ENCODE results near the gene AP1M1.
"Not testable (repeated sequence)": the region's sequence is repeated elsewhere in the genome, so short reads cannot be mapped to it uniquely, and the experiment has no call there.

The AP1M1 gene

DNA sequence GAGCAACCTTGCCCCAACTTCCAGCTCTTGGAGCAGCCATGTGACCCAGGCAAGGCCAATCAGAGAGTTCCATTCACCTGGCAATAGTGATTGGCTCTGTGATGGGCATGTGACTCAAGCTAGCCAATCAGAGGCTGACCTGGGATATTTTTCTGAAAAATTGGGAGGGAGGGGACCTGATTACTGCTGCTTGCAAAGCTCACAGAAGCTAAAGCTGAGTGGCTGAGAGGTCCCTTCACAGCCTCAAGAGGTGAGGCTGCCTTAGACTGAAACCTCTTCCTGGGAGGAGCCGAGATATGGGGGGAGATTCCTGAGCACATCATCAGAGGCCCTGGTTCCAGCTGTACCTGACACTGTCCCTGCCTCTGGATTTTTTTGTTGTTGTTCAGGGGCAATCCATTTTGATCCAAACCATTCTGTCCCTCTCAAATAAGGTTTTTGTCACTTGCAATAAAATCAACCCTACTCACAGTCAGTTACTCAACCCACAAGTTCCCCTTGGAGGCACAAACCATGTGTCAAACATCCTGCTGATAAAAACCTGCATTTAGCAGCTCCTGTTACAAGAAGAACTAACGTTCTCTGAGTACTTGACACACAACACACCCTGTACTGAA lies 29.1 kb upstream of the AP1M1 start:
- DNase-seq (ENCODE audit: low spot score in 2 of 2) = no peak
- Mint-ChIP-seq H3K4me3 (no peak overlapping the region), H3K4me1 (peaks cover 29% of the 10 kb centered on the region), H3K36me3 (no peaks in the 10 kb centered on the region), H3K27ac (peak overlapping the region; percentile 78), H3K9me3 (no peaks in the 10 kb centered on the region)
- peak; percentile 67 for ATAC-seq

DNA sequence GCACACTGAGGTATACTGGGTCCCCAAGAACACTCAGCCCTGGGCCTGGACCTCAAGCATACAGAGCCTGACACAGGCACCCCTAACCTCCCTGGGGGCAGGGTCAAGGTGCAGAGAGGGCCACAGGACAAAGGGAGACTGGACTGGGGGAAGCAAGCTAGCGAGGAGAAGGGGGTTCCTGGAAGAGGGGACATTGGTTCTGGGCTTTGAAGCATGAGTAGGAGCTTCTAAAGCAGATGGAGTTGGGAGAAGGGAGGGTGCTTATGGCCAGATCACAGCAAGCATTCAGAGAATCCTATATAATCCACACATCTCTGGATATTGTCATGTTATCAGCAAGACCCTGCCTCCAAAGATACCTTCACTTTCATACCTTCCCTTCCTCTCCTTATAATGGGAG lies 27.6 kb upstream of the AP1M1 start:
- Mint-ChIP-seq H3K36me3 (no peaks in the 10 kb centered on the region), H3K4me1 (peaks cover 31% of the 10 kb centered on the region), H3K4me3 (no peak overlapping the region), H3K27ac (peak overlapping the region; percentile 65), H3K9me3 (no peaks in the 10 kb centered on the region)
- DNase-seq (ENCODE audit: low spot score in 2 of 2) (no peak), ATAC-seq (no peak)

DNA sequence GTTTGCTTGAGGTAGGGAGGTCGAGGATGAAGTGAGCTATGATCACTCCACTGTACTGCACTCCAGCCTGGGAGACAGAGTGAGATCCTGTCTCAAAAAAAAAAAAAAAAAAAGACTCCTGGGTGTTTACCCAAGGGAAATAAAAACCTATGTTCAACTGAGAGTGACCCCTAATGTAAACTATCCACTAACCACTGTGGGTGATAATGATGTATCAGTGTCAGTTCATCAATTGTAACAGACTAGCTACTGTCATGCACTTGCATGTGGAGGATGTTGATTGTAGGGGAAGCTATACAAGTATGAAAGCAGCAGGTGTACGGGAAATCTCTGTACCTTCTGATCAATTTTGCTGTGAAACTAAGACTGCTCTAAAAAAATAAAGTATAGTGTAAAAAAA lies 21.8 kb upstream of the AP1M1 start:
- peaks cover 15% of the 10 kb centered on the region for H3K4me1 Mint-ChIP-seq
- H3K9me3 Mint-ChIP-seq = no peaks in the 10 kb centered on the region
- DNase-seq (ENCODE audit: low spot score in 2 of 2) (no peak), ATAC-seq (no peak)
- H3K4me3 Mint-ChIP-seq = no peak overlapping the region
- H3K27ac Mint-ChIP-seq = no peak overlapping the region
- no peaks in the 10 kb centered on the region for H3K36me3 Mint-ChIP-seq

DNA sequence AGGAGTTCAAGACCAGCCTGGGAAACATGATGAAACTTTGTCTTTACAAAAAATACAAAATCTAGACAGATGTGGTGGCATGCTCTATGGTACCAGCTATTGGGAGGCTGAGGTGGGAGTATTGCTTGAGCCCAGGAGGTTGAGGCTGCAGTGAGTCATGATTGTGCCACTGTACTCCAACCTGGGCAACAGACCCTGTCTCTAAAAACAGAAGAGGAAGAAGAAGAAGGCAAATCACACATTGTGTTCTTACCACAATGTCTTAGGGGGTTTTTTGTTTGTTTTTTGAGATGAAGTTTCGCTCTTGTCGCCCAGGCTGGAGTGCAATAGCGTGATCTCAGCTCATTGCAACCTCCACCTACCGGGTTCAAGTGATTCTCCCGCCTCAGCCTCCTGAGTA lies 18.8 kb upstream of the AP1M1 start:
- not testable (repeated sequence) for H3K9me3 Mint-ChIP-seq; H3K27ac Mint-ChIP-seq; ATAC-seq; DNase-seq (ENCODE audit: low spot score in 2 of 2); H3K4me1 Mint-ChIP-seq; H3K36me3 Mint-ChIP-seq; H3K4me3 Mint-ChIP-seq

DNA sequence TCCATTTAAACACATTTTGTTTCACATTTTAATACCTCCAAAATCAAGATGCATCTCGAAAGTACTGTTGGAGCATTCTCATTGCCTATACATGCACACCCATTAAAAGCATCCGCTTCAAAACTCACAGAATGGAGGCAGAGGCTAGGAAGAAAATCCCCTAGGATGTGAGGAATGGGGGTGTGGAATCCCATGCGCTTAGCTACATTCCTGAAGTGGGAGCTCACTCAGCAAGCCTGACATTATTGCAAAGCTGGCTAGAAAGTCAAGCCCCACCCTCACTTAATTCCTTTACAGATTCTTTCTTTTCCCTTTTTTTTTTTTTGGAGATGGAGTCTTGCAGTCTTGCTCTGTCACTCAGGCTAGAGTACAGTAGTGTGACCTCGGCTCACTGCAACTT lies 17.1 kb upstream of the AP1M1 start:
- DNase-seq (ENCODE audit: low spot score in 2 of 2) = no peak
- Mint-ChIP-seq H3K4me3 (no peak overlapping the region), H3K36me3 (peaks cover 14% of the 10 kb centered on the region), H3K4me1 (peaks cover 9% of the 10 kb centered on the region), H3K27ac (no peak overlapping the region), H3K9me3 (no peaks in the 10 kb centered on the region)
- no peak for ATAC-seq

DNA sequence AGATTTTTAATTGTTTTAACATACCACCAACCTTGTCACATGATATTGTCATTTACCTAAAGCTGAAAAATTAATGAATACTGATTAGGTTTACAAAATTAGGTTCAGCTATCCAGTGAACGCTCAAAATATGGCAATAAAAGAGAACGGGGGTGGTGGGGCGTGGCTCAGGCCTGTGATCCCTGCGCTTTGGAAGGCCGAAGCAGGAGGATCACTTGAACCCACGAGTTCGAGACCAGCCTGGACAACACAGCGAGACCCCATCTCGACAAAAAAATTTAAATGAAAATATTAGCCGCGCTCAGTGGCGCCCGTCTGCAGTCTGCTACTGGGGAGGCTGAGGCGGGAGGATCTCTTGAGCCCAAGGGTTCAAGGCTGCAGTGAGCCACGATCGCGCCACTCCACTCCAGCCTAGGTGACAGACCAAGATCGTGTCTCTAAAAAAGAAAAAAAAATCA lies 13.0 kb upstream of the AP1M1 start:
- ATAC-seq (no peak), DNase-seq (ENCODE audit: low spot score in 2 of 2) (no peak)
- Mint-ChIP-seq H3K27ac (peak overlapping the region; percentile 100), H3K4me3 (peak overlapping the region; percentile 100), H3K36me3 (peaks cover 50% of the 10 kb centered on the region), H3K4me1 (peaks cover 33% of the 10 kb centered on the region), H3K9me3 (no peaks in the 10 kb centered on the region)

DNA sequence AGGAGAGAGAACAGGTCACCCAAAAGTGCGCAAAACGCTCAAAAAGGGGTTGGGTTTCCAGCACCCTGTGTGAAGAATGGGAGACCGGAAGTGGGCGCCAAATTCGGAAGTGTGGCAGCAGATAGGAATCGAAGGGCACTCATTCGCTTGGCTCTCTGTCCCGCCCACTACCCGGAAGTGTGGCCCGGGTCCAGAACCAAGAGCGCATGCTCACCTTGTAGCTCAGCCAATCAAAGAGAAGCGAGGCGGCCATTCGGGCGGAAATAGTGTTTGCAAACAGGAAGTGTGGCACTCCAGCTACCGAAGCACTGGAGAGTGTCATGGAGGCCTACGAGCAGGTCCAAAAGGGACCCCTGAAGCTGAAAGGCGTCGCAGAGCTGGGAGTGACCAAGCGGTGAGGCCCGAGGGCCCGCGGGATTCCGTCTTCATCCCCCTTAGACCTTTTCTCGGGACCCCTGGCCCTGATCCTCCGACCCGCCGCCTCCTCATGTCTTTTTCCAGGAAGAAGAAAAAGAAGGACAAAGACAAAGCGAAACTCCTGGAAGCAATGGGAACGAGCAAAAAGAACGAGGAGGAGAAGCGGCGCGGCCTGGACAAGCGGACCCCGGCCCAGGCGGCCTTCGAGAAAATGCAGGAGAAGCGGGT lies 12.5 kb upstream of the AP1M1 start, which contains the start of gene FAM32A:
Gene FAM32A, plus strand, starts transcription at position 288 of the 645 bp plus-strand sequence. Its CDS starts 33 bp downstream, at position 321.
- peaks cover 55% of the 10 kb centered on the region for H3K36me3 Mint-ChIP-seq
- ATAC-seq = peak; percentile 95
- H3K27ac Mint-ChIP-seq = peak within 1 kb of the TSS; percentile 100
- peak within 1 kb of the TSS; percentile 100 for H3K4me3 Mint-ChIP-seq
- no peaks in the 10 kb centered on the region for H3K9me3 Mint-ChIP-seq
- peaks cover 38% of the 10 kb centered on the region for H3K4me1 Mint-ChIP-seq
- DNase-seq (ENCODE audit: low spot score in 2 of 2) = peak; percentile 89 to 100

DNA sequence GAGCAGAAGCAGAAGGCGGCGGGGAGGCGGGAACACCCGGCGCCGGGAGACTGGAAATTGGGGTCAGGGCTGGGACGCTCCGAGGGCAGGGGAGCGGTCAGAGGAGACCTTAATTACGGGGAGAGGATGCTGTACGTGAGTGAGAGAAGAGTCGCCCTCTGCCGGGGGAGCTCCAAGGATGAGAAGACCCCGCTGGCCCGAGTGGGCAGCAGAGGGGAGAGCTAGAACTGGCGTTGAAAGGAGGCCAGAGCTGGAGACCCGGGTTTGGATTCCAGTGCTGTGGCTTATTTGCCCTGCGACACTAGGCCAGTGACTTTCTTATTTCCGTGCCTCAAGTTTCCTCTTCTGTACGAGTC lies 12.0 kb upstream of the AP1M1 start:
- H3K9me3 Mint-ChIP-seq = no peaks in the 10 kb centered on the region
- H3K4me3 Mint-ChIP-seq = peak overlapping the region; percentile 100
- ATAC-seq = peak; percentile 60
- peaks cover 39% of the 10 kb centered on the region for H3K4me1 Mint-ChIP-seq
- peak overlapping the region; percentile 100 for H3K27ac Mint-ChIP-seq
- peak; percentile 27 to 77 for DNase-seq (ENCODE audit: low spot score in 2 of 2)
- peaks cover 60% of the 10 kb centered on the region for H3K36me3 Mint-ChIP-seq

DNA sequence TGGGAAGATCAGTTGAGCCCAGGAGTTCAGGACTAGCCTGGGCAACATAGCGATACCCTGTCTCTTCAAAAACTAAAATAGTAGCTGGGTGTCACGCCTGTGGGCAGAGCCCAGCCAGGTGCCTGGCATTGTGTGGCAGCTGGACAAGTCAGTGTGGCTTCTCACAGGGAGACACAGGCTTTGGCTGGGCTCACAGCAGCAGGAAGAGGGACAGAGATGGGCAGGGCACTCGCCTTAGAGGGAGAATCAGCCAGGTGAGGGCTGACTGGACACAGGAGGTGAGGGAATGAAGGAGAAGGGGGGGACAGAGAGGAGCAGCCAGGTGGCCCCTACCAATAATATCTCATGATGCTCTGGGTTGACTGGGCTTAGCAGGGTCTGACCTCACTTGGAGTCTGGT lies 9.2 kb upstream of the AP1M1 start:
- H3K4me1 Mint-ChIP-seq = peaks cover 39% of the 10 kb centered on the region
- DNase-seq (ENCODE audit: low spot score in 2 of 2) = no peak
- peaks cover 83% of the 10 kb centered on the region for H3K36me3 Mint-ChIP-seq
- H3K9me3 Mint-ChIP-seq = no peaks in the 10 kb centered on the region
- ATAC-seq = no peak
- peak overlapping the region; percentile 51 for H3K27ac Mint-ChIP-seq
- no peak overlapping the region for H3K4me3 Mint-ChIP-seq

DNA sequence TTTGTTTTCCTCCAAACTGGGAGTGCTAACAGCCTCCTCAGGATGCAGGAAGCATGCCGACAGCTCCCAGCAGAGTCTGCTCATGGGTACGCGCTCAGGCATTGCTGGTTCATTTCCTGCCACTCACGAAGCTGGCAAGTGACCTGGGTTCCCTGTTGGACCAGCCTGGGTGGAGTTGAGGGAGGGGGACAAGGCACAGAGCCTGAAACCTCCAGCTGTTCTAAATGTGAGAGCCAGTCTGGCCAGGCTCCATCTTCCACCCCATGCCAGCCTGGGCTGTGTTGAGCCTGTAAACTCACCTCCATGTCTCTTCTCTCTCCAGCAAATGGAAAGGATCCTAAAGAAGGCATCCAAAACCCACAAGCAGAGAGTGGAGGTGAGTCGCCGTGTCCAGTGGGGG lies 7.5 kb upstream of the AP1M1 start:
- peaks cover 34% of the 10 kb centered on the region for H3K4me1 Mint-ChIP-seq
- ATAC-seq (no peak), DNase-seq (ENCODE audit: low spot score in 2 of 2) (no peak)
- H3K4me3 Mint-ChIP-seq = no peak overlapping the region
- H3K9me3 Mint-ChIP-seq = no peaks in the 10 kb centered on the region
- no peak overlapping the region for H3K27ac Mint-ChIP-seq
- peaks cover 87% of the 10 kb centered on the region for H3K36me3 Mint-ChIP-seq

DNA sequence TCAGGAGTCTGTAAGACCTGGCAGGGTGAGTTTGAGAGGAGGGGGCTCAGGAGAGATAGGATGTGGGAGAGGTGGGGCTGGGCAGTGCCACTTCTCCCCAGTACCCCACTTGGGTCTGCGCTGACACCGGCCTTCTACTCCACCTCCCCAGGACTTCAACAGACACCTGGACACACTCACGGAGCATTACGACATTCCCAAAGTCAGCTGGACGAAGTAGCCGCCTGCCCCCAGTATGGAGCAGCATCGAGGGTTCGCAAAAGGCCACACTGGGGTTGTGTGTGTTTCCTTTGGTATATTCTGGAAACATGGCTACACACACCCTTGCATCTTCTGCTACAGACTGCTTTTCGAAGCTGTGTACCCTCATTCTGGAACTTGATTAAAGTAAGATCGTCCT lies 7.0 kb upstream of the AP1M1 start:
- H3K4me1 Mint-ChIP-seq = peaks cover 29% of the 10 kb centered on the region
- ATAC-seq (no peak), DNase-seq (ENCODE audit: low spot score in 2 of 2) (no peak)
- no peaks in the 10 kb centered on the region for H3K9me3 Mint-ChIP-seq
- peaks cover 83% of the 10 kb centered on the region for H3K36me3 Mint-ChIP-seq
- H3K27ac Mint-ChIP-seq = no peak overlapping the region
- H3K4me3 Mint-ChIP-seq = no peak overlapping the region

DNA sequence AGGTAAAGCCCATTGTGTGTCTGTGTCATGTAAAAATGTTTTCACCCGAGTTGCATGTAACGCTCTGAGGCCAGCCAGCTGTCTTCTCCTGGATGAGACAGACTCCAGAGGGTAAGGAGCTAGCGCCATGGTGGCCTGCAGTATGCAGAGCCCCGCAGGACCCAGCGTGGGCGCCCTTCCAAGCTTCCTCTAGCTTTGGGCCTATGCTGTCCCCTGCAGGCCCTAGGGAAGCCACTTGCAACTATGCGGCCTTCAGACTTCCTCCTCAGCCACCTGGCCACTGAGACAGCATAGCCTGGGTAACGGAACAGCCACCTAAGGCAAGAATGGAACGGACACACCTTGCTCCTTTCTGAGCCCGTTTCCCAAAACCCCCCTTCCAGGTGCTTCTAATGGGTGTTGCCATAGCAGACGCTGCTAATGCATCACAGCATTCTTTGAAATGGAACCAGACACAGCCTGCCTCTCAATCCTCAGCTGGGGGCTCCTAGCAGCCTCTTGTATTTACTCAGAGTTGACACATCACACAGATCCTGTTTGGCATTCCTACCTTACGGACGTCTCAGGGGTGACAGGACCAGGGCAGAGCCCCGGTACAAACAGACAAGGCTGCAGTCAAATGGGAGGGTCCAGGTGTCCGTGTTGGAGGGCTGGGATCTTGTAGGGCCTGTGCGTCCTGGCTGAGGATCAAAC lies 6.3 kb upstream of the AP1M1 start:
- peak; percentile 21 for ATAC-seq
- H3K27ac Mint-ChIP-seq = peak overlapping the region; percentile 12
- no peak overlapping the region for H3K4me3 Mint-ChIP-seq
- H3K36me3 Mint-ChIP-seq = peaks cover 81% of the 10 kb centered on the region
- DNase-seq (ENCODE audit: low spot score in 2 of 2) = no peak
- H3K9me3 Mint-ChIP-seq = no peaks in the 10 kb centered on the region
- H3K4me1 Mint-ChIP-seq = peaks cover 27% of the 10 kb centered on the region

DNA sequence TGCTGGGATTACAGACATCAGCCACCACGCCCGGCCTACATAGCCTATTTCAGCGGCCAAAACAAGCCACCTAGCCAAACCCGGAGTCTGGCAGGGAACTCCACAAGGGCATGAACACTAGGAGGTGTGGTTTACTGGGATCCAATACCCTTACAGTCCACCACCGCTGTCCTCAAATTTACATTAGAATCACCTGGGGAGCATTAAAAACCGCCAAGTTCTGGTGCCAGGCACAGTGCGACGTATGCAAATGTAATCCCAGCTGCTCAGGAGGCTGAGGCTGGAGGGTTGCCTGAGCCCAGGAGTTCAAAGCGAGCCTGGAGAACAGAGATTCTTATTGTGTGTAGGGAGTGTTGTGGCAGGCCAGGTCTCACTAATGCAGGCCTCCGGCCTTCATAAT lies 4.2 kb upstream of the AP1M1 start:
- DNase-seq (ENCODE audit: low spot score in 2 of 2) (no peak), ATAC-seq (no peak)
- H3K4me3 Mint-ChIP-seq = no peak overlapping the region
- H3K27ac Mint-ChIP-seq = no peak overlapping the region
- peaks cover 68% of the 10 kb centered on the region for H3K36me3 Mint-ChIP-seq
- no peaks in the 10 kb centered on the region for H3K9me3 Mint-ChIP-seq
- H3K4me1 Mint-ChIP-seq = peaks cover 24% of the 10 kb centered on the region

DNA sequence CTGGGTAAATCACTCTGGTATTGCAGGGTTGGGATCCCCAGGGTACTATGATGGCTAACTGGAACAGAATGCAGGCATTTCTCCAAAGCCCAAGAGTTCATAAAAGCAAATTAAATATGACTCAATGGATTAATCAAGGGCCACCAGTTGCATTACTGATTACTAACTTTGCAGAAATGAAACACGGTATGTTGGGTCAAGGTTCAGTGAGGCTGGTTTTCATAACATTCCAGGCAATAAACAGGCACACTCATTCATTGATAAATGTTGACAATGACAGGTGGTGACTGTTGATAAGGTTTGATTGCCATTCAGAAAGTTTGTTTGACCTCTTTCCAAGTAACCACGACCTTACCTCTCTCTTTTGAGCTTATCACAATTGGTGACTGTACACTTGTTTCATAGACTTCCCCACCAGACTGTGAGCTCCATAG lies 506 bp upstream of the AP1M1 start:
- H3K4me3 Mint-ChIP-seq = peak overlapping the region; percentile 92
- no peak for DNase-seq (ENCODE audit: low spot score in 2 of 2)
- H3K27ac Mint-ChIP-seq = peak overlapping the region; percentile 97
- H3K36me3 Mint-ChIP-seq = peaks cover 46% of the 10 kb centered on the region
- no peak for ATAC-seq
- H3K4me1 Mint-ChIP-seq = peaks cover 43% of the 10 kb centered on the region
- H3K9me3 Mint-ChIP-seq = no peaks in the 10 kb centered on the region

DNA sequence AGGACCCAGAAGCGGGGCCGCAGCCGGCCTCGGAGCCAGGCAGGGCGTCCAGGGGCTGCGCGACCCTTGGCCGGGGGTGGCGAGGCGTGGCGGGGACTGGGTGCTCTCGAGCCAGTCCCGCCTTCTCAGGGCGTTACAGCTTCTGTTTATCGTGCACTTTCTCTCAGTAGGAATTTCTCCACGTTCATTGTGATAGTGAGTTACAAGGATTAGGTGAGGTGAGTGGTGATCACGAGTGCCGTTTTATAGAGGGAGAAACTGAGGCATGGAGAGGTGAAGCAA lies 600 bp downstream of the AP1M1 start:
- ATAC-seq (no peak), DNase-seq (ENCODE audit: low spot score in 2 of 2) (no peak)
- H3K9me3 Mint-ChIP-seq = no peaks in the 10 kb centered on the region
- H3K36me3 Mint-ChIP-seq = peaks cover 46% of the 10 kb centered on the region
- H3K4me3 Mint-ChIP-seq = peak overlapping the region; percentile 92
- H3K27ac Mint-ChIP-seq = peak overlapping the region; percentile 97
- H3K4me1 Mint-ChIP-seq = peaks cover 54% of the 10 kb centered on the region

Measured in stimulated activated effector memory CD8-positive, alpha-beta T cell treated with anti-CD3 and anti-CD28 coated beads, Interleukin-12 subunit alpha, Interleukin-12 subunit beta, amount 100 ng/mL, for 72 hours (primary cell).